H1 (cell line): ENCODE data around the gene SLC35E4. TPM values are rescaled to one million over a fixed set of nuclear protein-coding genes. Genes with fewer than 3 reads are reported as not detected.
"Not testable (repeated sequence)": the region's sequence is repeated elsewhere in the genome, so short reads cannot be mapped to it uniquely, and the experiment has no call there.

Experiments
- CTCF ChIA-PET: fragments of 300-600 bp; sonication (Branson Sonifier 250); formaldehyde crosslinking; loops from one replicate; lab custom pipeline; 2021; ENCODE audit not compliant: partially characterized antibody; lab: Charles Lee
- POLR2A ChIA-PET: fragments of 300-600 bp; sonication (Branson Sonifier 250); formaldehyde crosslinking; loops from one replicate; lab custom pipeline; 2021; ENCODE audit warnings: inconsistent platforms; ENCODE audit not compliant: partially characterized antibody; lab: Charles Lee
- DNase-seq, 2 experiments: peaks; one replicate each; pipeline versions ENCODE4 v3.0.0 to v3.0.0-alpha.2; 2010 to 2022; ENCODE audit warnings: low spot score in 2 of 2, low read depth in 1 of 2, mixed read lengths in 1 of 2
- FAIRE-seq: peaks from 2 replicates; lab custom pipeline; 2011; peaks lifted over from hg19 to GRCh38; lab: Jason Lieb, UNC
- H2AFZ ChIP-seq: 2 replicates; pipeline ENCODE4 v1.8.1; 2012; ENCODE audit warnings: low read length, inconsistent platforms
- H2AK5ac ChIP-seq: 2 replicates; pipeline ENCODE4 v1.6.1; 2013; ENCODE audit warnings: low read depth, low read length
- H2BK120ac ChIP-seq: replicated peaks from 2 replicates; pipeline ENCODE3; 2013; ENCODE audit warnings: low read depth, low read length, inconsistent platforms
- H2BK12ac ChIP-seq: 2 replicates; pipeline ENCODE4 v1.6.1; 2013; ENCODE audit warnings: low read depth, low read length
- H2BK15ac ChIP-seq: 2 replicates; pipeline ENCODE4 v1.6.1; 2013; ENCODE audit warnings: low read length
- H2BK20ac ChIP-seq: 2 replicates; pipeline ENCODE4 v1.6.1; 2013; ENCODE audit warnings: low read length
- H2BK5ac ChIP-seq: 2 replicates; pipeline ENCODE4 v1.6.1; 2013; ENCODE audit warnings: low read depth, low read length
- H3K14ac ChIP-seq: 2 replicates; pipeline ENCODE4 v1.6.1; 2013; ENCODE audit warnings: inconsistent platforms; ENCODE audit not compliant: insufficient read length
- H3K18ac ChIP-seq: 2 replicates; pipeline ENCODE4 v1.6.1; 2013; ENCODE audit warnings: low read length; ENCODE audit errors: extremely low read depth
- H3K23ac ChIP-seq: 2 replicates; pipeline ENCODE4 v1.6.1; 2013; ENCODE audit warnings: inconsistent platforms; ENCODE audit not compliant: insufficient read length
- H3K23me2 ChIP-seq: 2 replicates; pipeline ENCODE4 v1.6.1; 2013; ENCODE audit warnings: low read depth, low read length
- H3K27ac ChIP-seq: 2 replicates; pipeline ENCODE4 v1.6.1; 2011; ENCODE audit warnings: low read depth, low read length, inconsistent platforms
- H3K27me3 ChIP-seq, 4 experiments: replicated peaks in 1 of 4; 1 replicate in 1 of 4; 2 replicates in 3 of 4; pipeline versions ENCODE4 v1.6.1 to v1.8.1; 2011 to 2013; ENCODE audit warnings: low read length in 3 of 4, mild to moderate bottlenecking in 3 of 4, inconsistent platforms in 2 of 4, mixed read lengths in 2 of 4, moderate library complexity in 1 of 4; ENCODE audit not compliant: control insufficient read depth in 3 of 4, insufficient read depth in 3 of 4; ENCODE audit errors: extremely low read depth in 1 of 4
- H3K36me3 ChIP-seq, 4 experiments: 2 replicates each; pipeline versions ENCODE4 v1.6.1 to v1.8.1; 2011 to 2013; ENCODE audit warnings: mild to moderate bottlenecking in 4 of 4, low read length in 3 of 4, moderate library complexity in 2 of 4, control low read depth in 1 of 4, inconsistent platforms in 1 of 4; ENCODE audit not compliant: insufficient read depth in 4 of 4, control insufficient read depth in 2 of 4
- H3K4ac ChIP-seq: replicated peaks from 2 replicates; pipeline ENCODE3; 2013; ENCODE audit warnings: low read length, low read depth, mixed read lengths, inconsistent platforms; ENCODE audit not compliant: insufficient read length
- H3K4me1 ChIP-seq, 4 experiments: replicated peaks in 1 of 4; 1 replicate in 1 of 4; 2 replicates in 3 of 4; pipeline versions ENCODE4 v1.6.1 to v1.8.1; 2011 to 2013; ENCODE audit warnings: low read length in 3 of 4, inconsistent platforms in 2 of 4, mixed read lengths in 1 of 4; ENCODE audit not compliant: insufficient read depth in 4 of 4, control insufficient read depth in 3 of 4
- H3K4me2 ChIP-seq, 2 experiments: 2 replicates each; pipeline versions ENCODE4 v1.6.1 to v1.8.1; 2011 to 2013; ENCODE audit warnings: low read depth in 2 of 2, low read length in 2 of 2, control low read depth in 1 of 2, inconsistent platforms in 1 of 2, mild to moderate bottlenecking in 1 of 2; ENCODE audit not compliant: insufficient read depth in 1 of 2
- H3K4me3 ChIP-seq, 4 experiments: fragments of 200-600, 300-600 bp in 1 of 4; sonication (generic), shearing (Covaris generic), sonication (Bioruptor Twin) in 1 of 4; 2 replicates each; pipeline versions ENCODE4 v1.5.1 to v1.8.1; 2011 to 2016; ENCODE audit warnings: low read length in 4 of 4, low read depth in 3 of 4, control low read depth in 2 of 4, inconsistent platforms in 2 of 4, mild to moderate bottlenecking in 2 of 4, mixed read lengths in 1 of 4, moderate library complexity in 1 of 4; ENCODE audit not compliant: insufficient read depth in 2 of 4; ENCODE audit errors: extremely low read depth in 1 of 4
- H3K56ac ChIP-seq: replicated peaks from 2 replicates; pipeline ENCODE3; 2013; ENCODE audit warnings: low read depth, mild to moderate bottlenecking, mixed read lengths, low read length, inconsistent platforms; ENCODE audit not compliant: insufficient read length
- H3K79me1 ChIP-seq: 2 replicates; pipeline ENCODE4 v1.6.1; 2013; ENCODE audit warnings: low read depth, low read length, control low read depth
- H3K79me2 ChIP-seq, 2 experiments: 2 replicates each; pipeline versions ENCODE4 v1.6.1 to v1.8.1; 2012 to 2013; ENCODE audit warnings: low read length in 2 of 2, mild to moderate bottlenecking in 2 of 2, inconsistent platforms in 1 of 2; ENCODE audit not compliant: insufficient read depth in 2 of 2, control insufficient read depth in 1 of 2
- H3K9ac ChIP-seq, 4 experiments: replicated peaks in 1 of 4; 1 replicate in 1 of 4; 2 replicates in 3 of 4; pipeline versions ENCODE4 v1.6.1 to v1.8.1; 2011 to 2013; ENCODE audit warnings: low read depth in 3 of 4, low read length in 3 of 4, control low read depth in 2 of 4, mild to moderate bottlenecking in 2 of 4, moderate library complexity in 2 of 4, inconsistent platforms in 1 of 4; ENCODE audit errors: extremely low read depth in 1 of 4
- H3K9me3 ChIP-seq, 2 experiments: 2 replicates each; pipeline versions ENCODE4 v1.6.1 to v1.8.1; 2012 to 2013; ENCODE audit warnings: mild to moderate bottlenecking in 2 of 2, moderate library complexity in 2 of 2, control low read depth in 1 of 2, inconsistent platforms in 1 of 2, low read depth in 1 of 2, low read length in 1 of 2, mixed read lengths in 1 of 2; ENCODE audit not compliant: insufficient read depth in 2 of 2
- H4K20me1 ChIP-seq, 2 experiments: replicated peaks in 1 of 2; 2 replicates each; pipeline versions ENCODE3 to v1.8.1; 2011 to 2013; ENCODE audit warnings: inconsistent platforms in 2 of 2, low read length in 2 of 2, mild to moderate bottlenecking in 1 of 2; ENCODE audit not compliant: insufficient read depth in 2 of 2, control insufficient read depth in 1 of 2
- H4K5ac ChIP-seq: 2 replicates; pipeline ENCODE4 v1.6.1; 2013; ENCODE audit warnings: low read length, low read depth, mixed read lengths, inconsistent platforms; ENCODE audit not compliant: insufficient read length
- H4K8ac ChIP-seq: 2 replicates; pipeline ENCODE4 v1.8.0; 2013; ENCODE audit warnings: mild to moderate bottlenecking, moderate library complexity, low read length, inconsistent platforms; ENCODE audit not compliant: insufficient read depth; ENCODE audit errors: extremely low read depth
- H4K91ac ChIP-seq: replicated peaks from 2 replicates; pipeline ENCODE3; 2013; ENCODE audit warnings: low read length, mixed read lengths, inconsistent platforms; ENCODE audit not compliant: insufficient read length
- ATF2 ChIP-seq: IDR thresholded peaks from 2 replicates; pipeline ENCODE4 v1.6.1; 2012; ENCODE audit warnings: low read length, inconsistent platforms
- JUN ChIP-seq: IDR thresholded peaks from 2 replicates; pipeline ENCODE4 v1.6.1; 2011; ENCODE audit warnings: low read depth, mild to moderate bottlenecking, improper control_type of control experiment, low read length
- KDM1A ChIP-seq: fragments of 200-600, 300-600 bp; sonication (generic); IDR thresholded peaks from 2 replicates; pipeline ENCODE4 v1.7.1; 2016; ENCODE audit warnings: mild to moderate bottlenecking, low read length, borderline replicate concordance
- SIRT6 ChIP-seq: IDR thresholded peaks from one replicate; pipeline ENCODE4 v1.7.1; 2012; ENCODE audit warnings: low read length, inconsistent platforms
- ZNF274 ChIP-seq: IDR thresholded peaks from 2 replicates; pipeline ENCODE4 v1.7.0; 2012; ENCODE audit warnings: low read length, borderline replicate concordance; ENCODE audit errors: extremely low read depth
- WGBS, 2 experiments: shearing (Covaris generic) in 1 of 2; methylation state at CpG; one replicate each; pipeline versions ENCODE4 v1.1.6 to v1.1.7; 2013 to 2015; ENCODE audit warnings: low lambda C conversion rate in 2 of 2, mixed read lengths in 2 of 2, inconsistent platforms in 1 of 2, low coverage in 1 of 2, missing lambda C conversion rate in 1 of 2; ENCODE audit not compliant: insufficient replicate concordance in 2 of 2, insufficient coverage in 1 of 2, insufficient read length in 1 of 2; ENCODE audit errors: extremely low coverage in 1 of 2, missing lambda C conversion rate in 1 of 2; 5-methylcytosine and 5-hydroxymethylcytosine counted together
- polyA plus RNA-seq, 7 experiments: library from polyadenylated mRNA; depleted of rRNA in 3 of 7; stranded (reverse) in 5 of 7; unstranded in 2 of 7; fragments of >200 nt in 5 of 7; fragments of 200-250 nt in 2 of 7; gene quantifications; 1 replicate in 5 of 7; 2 replicates in 1 of 7; 4 replicates in 1 of 7; pipeline versions ENCODE4 v1.2.1 to v1.2.3, GENCODE V29; 2011 to 2013; ENCODE audit warnings: missing spikeins in 2 of 7, mixed read lengths in 2 of 7
- total RNA-seq: library from RNA; stranded (reverse); fragmentation: NEBNext Ultra II Directional; extraction: Animal tissue kit (Norgen Biotek cat#: 25700); gene quantifications from 2 replicates; pipeline ENCODE4 v1.2.1, GENCODE V29; 2021

Gene SLC35E4
- total and polyA plus RNA-seq, 2 of the 8 experiments (the other 6 are each of a cell fraction or from before 2014, with no cell fraction given) = 5.1 to 5.6 TPM

GRCh38 chr22:30675436-30675835, 39.9 kb downstream of the SLC35E4 start (continued):
- TF ChIP-seq JUN (no peak), KDM1A (no peak), ATF2 (no peak), SIRT6 (no peak), ZNF274 (no peak)

GRCh38 chr22:30676565-30676964, 41.0 kb downstream of the SLC35E4 start:
- H4K91ac ChIP-seq, H3K23ac ChIP-seq, H3K14ac ChIP-seq, H4K5ac ChIP-seq, H2BK12ac ChIP-seq, H3K4me2 ChIP-seq, H2BK15ac ChIP-seq, H4K8ac ChIP-seq, H3K27me3 ChIP-seq, H2AFZ ChIP-seq, H3K4me1 ChIP-seq, H3K27ac ChIP-seq, H3K56ac ChIP-seq, H3K9me3 ChIP-seq, H2AK5ac ChIP-seq, CTCF ChIA-PET, H3K4me3 ChIP-seq, H3K23me2 ChIP-seq, H4K20me1 ChIP-seq, FAIRE-seq, H2BK120ac ChIP-seq, H3K36me3 ChIP-seq, H2BK20ac ChIP-seq, H3K9ac ChIP-seq, H3K79me1 ChIP-seq, H3K4ac ChIP-seq, H3K18ac ChIP-seq, DNase-seq, H3K79me2 ChIP-seq, POLR2A ChIA-PET, H2BK5ac ChIP-seq: not testable (repeated sequence)
- 91% methylated on average over 3 of the region's 3 CpGs; no CpG with 5 or more reads in 1 of the 2 experiments for WGBS, 2 experiments
